PC-3 (cell line): ENCODE data around the gene PLEKHG2. TPM values are rescaled to one million over a fixed set of nuclear protein-coding genes. Genes with fewer than 3 reads are reported as not detected.

Experiments used
- ATAC-seq: fragments of 200-7000 bp; cut with Tn5 transposase; 2 replicates; pipeline ENCODE4 v1.9.1; 2020; ENCODE audit warnings: mild to moderate bottlenecking, moderate library complexity
- BruUV-seq: library from RNA; stranded (reverse); fragments of 400-500 nt; replicated peaks from 2 replicates; lab custom pipeline; 2021; lab: Mats Ljungman, UMichigan
- CTCF ChIA-PET: fragments of 300-600 bp; sonication (Branson Sonifier 250); formaldehyde crosslinking; loops from one replicate; lab custom pipeline; 2022; ENCODE audit warnings: antibody characterized with exemption; lab: Charles Lee
- POLR2A ChIA-PET: fragments of 300-600 bp; sonication (Branson Sonifier 250); formaldehyde crosslinking; loops from one replicate; lab custom pipeline; 2022; ENCODE audit warnings: antibody characterized with exemption; ENCODE audit not compliant: unreplicated experiment; lab: Charles Lee
- DNase-seq: peaks from one replicate; pipeline ENCODE4 v3.0.0-alpha.2; 2015
- H2AFZ ChIP-seq: fragments of 300-600 bp; sonication (generic); 2 replicates; pipeline ENCODE4 v1.6.0; 2016; ENCODE audit warnings: antibody characterized with exemption, low read length
- H3F3A ChIP-seq: fragments of 300-600 bp; sonication (generic); one replicate; pipeline ENCODE4 v1.6.0; 2017; ENCODE audit warnings: antibody characterized with exemption, low read length, control low read depth, mild to moderate bottlenecking; ENCODE audit not compliant: unreplicated experiment
- H3K27ac ChIP-seq: fragments of 300-600 bp; sonication (generic); 2 replicates; pipeline ENCODE4 v1.5.1; 2016; ENCODE audit warnings: mild to moderate bottlenecking, low read length
- H3K27me3 ChIP-seq: fragments of 300-600 bp; sonication (generic); 2 replicates; pipeline ENCODE4 v1.6.1; 2016; ENCODE audit warnings: low read length, mixed read lengths
- H3K36me3 ChIP-seq: fragments of 300-600 bp; sonication (generic); 2 replicates; pipeline ENCODE4 v1.6.1; 2016; ENCODE audit warnings: low read depth, mixed run types, low read length, mixed read lengths
- H3K4me1 ChIP-seq: fragments of 300-600 bp; sonication (generic); 2 replicates; pipeline ENCODE4 v1.5.1; 2016; ENCODE audit warnings: low read length; ENCODE audit not compliant: insufficient read depth
- H3K4me2 ChIP-seq: fragments of 300-600 bp; sonication (generic); 2 replicates; pipeline ENCODE4 v1.6.0; 2016; ENCODE audit warnings: low read length
- H3K4me3 ChIP-seq: fragments of 300-600 bp; sonication (generic); 2 replicates; pipeline ENCODE4 v1.5.1; 2016; ENCODE audit warnings: mild to moderate bottlenecking, low read length, mixed read lengths
- H3K79me2 ChIP-seq: fragments of 300-600 bp; sonication (generic); 2 replicates; pipeline ENCODE4 v1.6.1; 2017; ENCODE audit warnings: low read length, mixed read lengths
- H3K9ac ChIP-seq: fragments of 300-600 bp; sonication (generic); 2 replicates; pipeline ENCODE4 v1.6.0; 2016; ENCODE audit warnings: mild to moderate bottlenecking, low read length
- H3K9me2 ChIP-seq: fragments of 300-600 bp; sonication (generic); replicated peaks from 2 replicates; pipeline ENCODE4 v1.6.1; 2016; ENCODE audit warnings: mixed run types, low read length, mixed read lengths
- H3K9me3 ChIP-seq: fragments of 300-600 bp; sonication (generic); 2 replicates; pipeline ENCODE4 v1.6.1; 2016; ENCODE audit warnings: low read length, mixed read lengths
- H4K20me1 ChIP-seq: fragments of 300-600 bp; sonication (generic); 2 replicates; pipeline ENCODE4 v1.6.1; 2016; ENCODE audit warnings: low read length, mixed read lengths
- CTCF ChIP-seq: fragments of 300-600 bp; sonication (generic); conservative IDR thresholded peaks from 2 replicates; pipeline ENCODE4 v1.5.1; 2017; ENCODE audit warnings: antibody characterized with exemption, low read depth, mild to moderate bottlenecking, low read length
- EZH2 ChIP-seq: fragments of 300-600 bp; sonication (generic); IDR thresholded peaks from one replicate; pipeline ENCODE4 v1.6.1; 2017; ENCODE audit warnings: antibody characterized with exemption, mild to moderate bottlenecking, low read length; ENCODE audit not compliant: unreplicated experiment
- EZH2phosphoT487 ChIP-seq: fragments of 300-600 bp; sonication (generic); IDR thresholded peaks from 2 replicates; pipeline ENCODE4 v1.6.1; 2018; ENCODE audit warnings: mild to moderate bottlenecking, antibody characterized with exemption, low read length, borderline replicate concordance
- intact Hi-C: fragments of 100-400 bp; cut with micrococcal nuclease; formaldehyde crosslinking; loops from 2 replicates; pipeline ENCODE4 v1.9.0; 2023
- total RNA-seq: library from RNA; depleted of rRNA; stranded (reverse); fragments of >200 nt; gene quantifications from 2 replicates; pipeline ENCODE4 v1.2.3, GENCODE V29; 2014

Gene PLEKHG2
- total RNA-seq, 1 experiment from 2014 or later: 8.3 TPM

- Histone ChIP-seq H3K9me3 (no peaks in the 10 kb centered on the region), H3K9ac (no peak overlapping the region), H3K27me3 (no peaks in the 10 kb centered on the region), H4K20me1 (no peaks in the 10 kb centered on the region), H3K9me2 (no peaks in the 10 kb centered on the region), H3K36me3 (peaks cover 42% of the 10 kb centered on the region; the same call in 1 of the 2 replicates), H2AFZ (no peak overlapping the region), H3F3A (no peaks in the 10 kb centered on the region), H3K27ac (no peak overlapping the region), H3K4me1 (no peaks in the 10 kb centered on the region), H3K79me2 (no peaks in the 10 kb centered on the region), H3K4me3 (no peak overlapping the region), H3K4me2 (no peak overlapping the region)
- DNase-seq (no peak), ATAC-seq (no peak)
- TF ChIP-seq EZH2phosphoT487 (no peak), EZH2 (no peak), CTCF (no peak)
- ChIA-PET CTCF (no interaction called here), POLR2A (no interaction called here)
- BruUV-seq: no TSS peak
- intact Hi-C loops: no loop called here
Observed at GRCh38 chr19:39465956-39466747, 53.7 kb downstream of the PLEKHG2 start.

- H3K27me3 ChIP-seq: no peaks in the 10 kb centered on the region
- no peak overlapping the region for H3K27ac ChIP-seq
- intact Hi-C loops: no loop called here
- no peaks in the 10 kb centered on the region for H3K9me2 ChIP-seq
- ATAC-seq (no peak), DNase-seq (no peak)
- CTCF ChIA-PET: no interaction called here
- no peak overlapping the region for H3K4me2 ChIP-seq
- no TSS peak for BruUV-seq
- H4K20me1 ChIP-seq: no peaks in the 10 kb centered on the region
- no peaks in the 10 kb centered on the region for H3F3A ChIP-seq
- no peaks in the 10 kb centered on the region for H3K4me1 ChIP-seq
- peaks cover 45% of the 10 kb centered on the region; the same call in 1 of the 2 replicates for H3K36me3 ChIP-seq
- H3K4me3 ChIP-seq: no peak overlapping the region
- no peaks in the 10 kb centered on the region for H3K79me2 ChIP-seq
- POLR2A ChIA-PET: no interaction called here
- H3K9me3 ChIP-seq: no peaks in the 10 kb centered on the region
- no peak overlapping the region for H3K9ac ChIP-seq
- TF ChIP-seq EZH2: no peak
- TF ChIP-seq CTCF: no peak
- no peak for TF ChIP-seq EZH2phosphoT487
- H2AFZ ChIP-seq: no peak overlapping the region
Observed at GRCh38 chr19:39467941-39468340, 55.5 kb downstream of the PLEKHG2 start.

- no peak overlapping the region for H3K4me3 ChIP-seq
- BruUV-seq: no TSS peak
- no peaks in the 10 kb centered on the region for H3K79me2 ChIP-seq
- H3K36me3 ChIP-seq: peaks cover 40% of the 10 kb centered on the region; the same call in 1 of the 2 replicates
- no peaks in the 10 kb centered on the region for H4K20me1 ChIP-seq
- ATAC-seq: no peak
- H3K27ac ChIP-seq: no peak overlapping the region
- POLR2A ChIA-PET: no interaction called here
- no peak overlapping the region for H3K9ac ChIP-seq
- no peaks in the 10 kb centered on the region for H3K9me2 ChIP-seq
- H3K9me3 ChIP-seq: no peaks in the 10 kb centered on the region
- H3K27me3 ChIP-seq: no peaks in the 10 kb centered on the region
- no peak overlapping the region for H2AFZ ChIP-seq
- H3F3A ChIP-seq: no peaks in the 10 kb centered on the region
- TF ChIP-seq CTCF: no peak
- TF ChIP-seq EZH2: no peak
- no peak for TF ChIP-seq EZH2phosphoT487
- H3K4me1 ChIP-seq: no peaks in the 10 kb centered on the region
- intact Hi-C loops: no loop called here
- no peak for DNase-seq
- H3K4me2 ChIP-seq: no peak overlapping the region
- CTCF ChIA-PET: no interaction called here
Observed at GRCh38 chr19:39469036-39469435, 56.6 kb downstream of the PLEKHG2 start.
